K562 (cell line): ENCODE results near the gene CDCA4. TPM values are rescaled to one million over a fixed set of nuclear protein-coding genes. Genes with fewer than 3 reads are reported as not detected.

Experiments used
- CBX8 ChIP-seq: fragments of 200-600 bp; sonication (generic); IDR thresholded peaks from 2 replicates; pipeline ENCODE4 v1.6.1; 2012; ENCODE audit warnings: borderline replicate concordance, mixed run types, low read depth, mild to moderate bottlenecking, moderate library complexity, mixed read lengths, low read length, control low read depth, inconsistent platforms; ENCODE audit not compliant: poor library complexity, severe bottlenecking; ENCODE audit errors: extremely low read depth
- JUN ChIP-seq, 2 experiments: sonication (generic) in 1 of 2; formaldehyde crosslinking in 1 of 2; IDR thresholded peaks; 2 replicates each; pipeline versions ENCODE4 v1.6.1 to v1.8.0; 2012 to 2022; ENCODE audit warnings: borderline replicate concordance in 2 of 2, mild to moderate bottlenecking in 2 of 2, improper control_type of control experiment in 1 of 2, low read depth in 1 of 2, low read length in 1 of 2, missing genetic modification reagents in 1 of 2
- MLLT1 ChIP-seq, 2 experiments: fragments of 450-650 bp; IDR thresholded peaks; 2 replicates each; pipeline ENCODE4 v1.6.1; 2016
- MTA2 ChIP-seq: fragments of 450-650 bp; IDR thresholded peaks from 2 replicates; pipeline ENCODE4 v1.6.1; 2016; ENCODE audit warnings: low read depth
- NCOR1 ChIP-seq: fragments of 450-650 bp; IDR thresholded peaks from 2 replicates; pipeline ENCODE4 v1.6.1; 2016; ENCODE audit warnings: mild to moderate bottlenecking, moderate library complexity
- PKNOX1 ChIP-seq: fragments of 450-650 bp; IDR thresholded peaks from 2 replicates; pipeline ENCODE4 v1.6.1; 2016
- RBFOX2 ChIP-seq: fragments of 200-400 bp; formaldehyde crosslinking; IDR thresholded peaks from 2 replicates; pipeline ENCODE4 v1.6.1; 2017; ENCODE audit warnings: low read depth, mild to moderate bottlenecking, low read length, moderate library complexity
- RNF2 ChIP-seq: sonication (generic); IDR thresholded peaks from 2 replicates; pipeline ENCODE4 v1.6.1; 2016
- SIN3A ChIP-seq, 2 experiments: fragments of 150-350 bp in 1 of 2; IDR thresholded peaks; 2 replicates each; pipeline ENCODE4 v1.6.1; 2011 to 2016; ENCODE audit warnings: borderline replicate concordance in 2 of 2, low read depth in 2 of 2, low read length in 2 of 2, mild to moderate bottlenecking in 2 of 2, moderate library complexity in 2 of 2; ENCODE audit not compliant: control insufficient read depth in 1 of 2
- TAF7 ChIP-seq: fragments of 450-650 bp; IDR thresholded peaks from 2 replicates; pipeline ENCODE4 v1.6.1; 2016; ENCODE audit warnings: missing genetic modification characterization, missing compliant biosample characterization
- ZEB2 ChIP-seq: fragments of 450-650 bp; IDR thresholded peaks from 2 replicates; pipeline ENCODE4 v1.6.1; 2016
- ZNF717 ChIP-seq: fragments of 250-450 bp; sonication (Bioruptor Pico); IDR thresholded peaks from 2 replicates; pipeline ENCODE4 v1.5.0; 2021
- polyA plus RNA-seq, 8 experiments: library from polyadenylated mRNA; depleted of rRNA in 4 of 8; stranded (reverse) in 5 of 8; unstranded in 3 of 8; fragments of >200 nt; fragmentation: Nextera tagmentation in 2 of 8; fragmentation: Illumina TruSeq in 1 of 8; extraction: Ambion mirVana in 2 of 8; extraction: Trizol in 1 of 8; gene quantifications; 2 replicates each; pipeline versions ENCODE4 v1.2.1 to v1.2.3, GENCODE V29; 2011 to 2014; ENCODE audit warnings: inconsistent platforms in 1 of 8, missing spikeins in 1 of 8
- total RNA-seq, 7 experiments: library from RNA; depleted of rRNA in 6 of 7; stranded (reverse); fragments of >200 nt in 6 of 7; fragmentation: Illumina TruSeq in 2 of 7; extraction: Trizol in 2 of 7; gene quantifications; 2 replicates each; pipeline versions ENCODE4 v1.2.1 to v1.2.3, GENCODE V29; 2011 to 2021; ENCODE audit warnings: low replicate concordance in 1 of 7
- TF ChIP-seq, protein P1 (sequence below), 2 experiments: IDR thresholded peaks; 2 replicates each; pipeline ENCODE4 v1.6.1; 2011; ENCODE audit warnings: borderline replicate concordance in 1 of 2, control low read depth in 1 of 2, low read depth in 1 of 2, low read length in 1 of 2, mild to moderate bottlenecking in 1 of 2, mixed read lengths in 1 of 2, moderate library complexity in 1 of 2; ENCODE audit not compliant: insufficient read depth in 1 of 2, insufficient read length in 1 of 2, poor library complexity in 1 of 2, severe bottlenecking in 1 of 2; ENCODE audit errors: extremely low read depth in 1 of 2

CDCA4 gene
- total and polyA plus RNA-seq, 9 of the 15 experiments (the other 6 are each of a cell fraction or from before 2014, with no cell fraction given), result 6.6 to 44.2 (median 23.0) TPM

GRCh38 chr14:104977681-104978653 is 42.9 kb downstream of the CDCA4 start, which contains the start of gene AHNAK2 (continued):
- TF ChIP-seq MTA2 (no peak), RBFOX2 (0 out of 2 replicates have a peak, but pooled peaks have one; percentile 30), ZEB2 (no peak), MLLT1 (IDR thresholded peaks at IDR 0.05) (no peak), ZNF717 (CRISPR knock-in tag) (no peak), CBX8 (no peak), PKNOX1 (peak; percentile 47), TAF7 (no peak), RNF2 (no peak), NCOR1 (no peak), SIN3A (IDR thresholded peaks at IDR 0.05; ENCODE audit: borderline replicate concordance in 2 of 2, control insufficient read depth in 1 of 2, low read depth in 2 of 2, low read length in 2 of 2) (0 out of 4 replicates have a peak, but pooled peaks of 1 of the 2 experiments have one; percentile 24), JUN (IDR thresholded peaks at IDR 0.05; ENCODE audit: borderline replicate concordance, low read depth, low read length) (no peak), JUN (CRISPR knock-in tag; IDR thresholded peaks at IDR 0.05; ENCODE audit: borderline replicate concordance) (no peak)
- TF ChIP-seq, protein P1, sequence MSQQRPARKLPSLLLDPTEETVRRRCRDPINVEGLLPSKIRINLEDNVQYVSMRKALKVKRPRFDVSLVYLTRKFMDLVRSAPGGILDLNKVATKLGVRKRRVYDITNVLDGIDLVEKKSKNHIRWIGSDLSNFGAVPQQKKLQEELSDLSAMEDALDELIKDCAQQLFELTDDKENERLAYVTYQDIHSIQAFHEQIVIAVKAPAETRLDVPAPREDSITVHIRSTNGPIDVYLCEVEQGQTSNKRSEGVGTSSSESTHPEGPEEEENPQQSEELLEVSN (IDR thresholded peaks at IDR 0.05; ENCODE audit: borderline replicate concordance in 1 of 2, extremely low read depth in 1 of 2, insufficient read depth in 1 of 2, insufficient read length in 1 of 2, low read depth in 1 of 2, low read length in 1 of 2, poor library complexity in 1 of 2, severe bottlenecking in 1 of 2), result peak in 1 of 2 experiments; percentile 44
